ENCODE results near the gene TEX14.
A peak's percentile ranks its signal among the peaks of the same experiment; 100 is the strongest.
"Not testable (repeated sequence)": the region's sequence is repeated elsewhere in the genome, so short reads cannot be mapped to it uniquely, and the experiment has no call there.

Gene TEX14

DNA sequence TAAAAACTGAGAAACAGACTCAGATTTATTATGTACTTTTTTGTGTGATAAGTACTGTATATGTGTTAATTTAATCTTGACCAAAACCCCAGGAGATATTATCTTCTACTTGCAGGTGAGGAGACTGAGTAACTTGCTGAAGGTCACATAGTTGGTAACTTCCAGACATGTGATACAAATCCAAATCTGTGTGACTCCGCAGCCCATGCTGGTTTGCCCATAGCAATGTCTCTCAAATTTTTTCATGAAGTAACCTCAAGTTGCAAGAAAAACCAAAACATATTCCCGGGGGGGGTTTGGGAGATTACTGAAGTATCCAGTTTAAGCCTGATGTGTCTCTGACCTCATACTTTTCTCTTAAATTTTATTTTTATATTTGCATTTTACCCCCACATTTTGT, 3.3 kb downstream of the TEX14 start:
- no peak for DNase-seq (ENCODE audit: low read depth)

DNA sequence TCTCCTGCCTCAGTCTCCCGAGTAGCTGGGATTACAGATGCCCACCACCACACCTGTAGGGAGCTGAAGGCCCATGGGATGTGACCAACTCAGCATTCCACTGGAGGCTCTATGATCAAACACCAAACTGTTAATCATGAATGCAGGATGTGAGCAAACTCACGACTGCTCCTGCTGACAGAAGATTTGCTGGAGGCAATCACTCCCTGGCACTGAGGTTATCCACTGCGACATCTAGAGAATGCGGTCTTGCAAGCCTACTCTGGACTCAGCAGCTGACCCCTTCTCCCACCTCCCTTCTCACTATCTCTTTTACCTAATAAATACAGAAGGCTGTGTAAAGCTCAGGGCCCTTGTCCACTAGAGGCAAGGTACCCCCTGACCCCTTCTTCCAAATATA, 4.9 kb downstream of the TEX14 start:
- no peak for DNase-seq (ENCODE audit: low read depth)

DNA sequence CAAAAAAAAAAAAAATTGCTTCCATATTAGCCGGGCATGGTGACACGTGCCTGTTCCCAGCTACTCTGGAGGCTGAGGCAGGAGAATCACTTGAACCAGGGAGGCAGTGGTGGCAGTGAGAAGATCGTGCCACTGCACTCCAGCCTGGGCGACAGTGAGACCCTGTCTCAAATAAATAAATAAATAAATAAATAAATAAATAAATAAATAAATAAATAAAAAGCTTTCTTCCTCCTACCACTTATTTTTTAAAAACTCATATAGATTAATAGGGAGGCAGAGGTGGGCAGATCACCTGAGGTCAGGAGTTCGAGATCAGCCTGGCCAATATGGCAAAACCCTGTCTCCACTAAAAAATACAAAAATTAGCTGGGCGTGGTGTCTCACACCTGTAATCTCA, 7.4 kb downstream of the TEX14 start:
- not testable (repeated sequence) for DNase-seq (ENCODE audit: low read depth)

DNA sequence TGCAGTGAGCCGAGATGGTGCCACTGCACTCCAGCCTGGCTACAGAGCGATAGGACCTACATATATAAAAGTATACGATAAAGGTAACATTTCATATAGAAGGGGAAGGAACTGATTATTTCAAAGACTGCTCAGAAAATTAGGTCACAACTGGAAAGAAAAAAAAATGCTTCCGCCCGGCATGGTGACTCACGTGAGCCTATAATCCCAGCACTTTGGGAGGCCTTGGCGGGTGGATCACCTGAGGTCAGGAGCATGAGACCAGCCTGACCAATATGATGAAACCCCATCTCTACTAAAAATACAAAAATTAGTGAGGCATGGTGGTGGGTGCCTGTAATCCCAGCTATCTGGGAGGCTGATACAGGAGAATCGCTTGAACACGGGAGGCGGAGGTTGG, 7.8 kb downstream of the TEX14 start:
- no peak for DNase-seq (ENCODE audit: low read depth)

DNA sequence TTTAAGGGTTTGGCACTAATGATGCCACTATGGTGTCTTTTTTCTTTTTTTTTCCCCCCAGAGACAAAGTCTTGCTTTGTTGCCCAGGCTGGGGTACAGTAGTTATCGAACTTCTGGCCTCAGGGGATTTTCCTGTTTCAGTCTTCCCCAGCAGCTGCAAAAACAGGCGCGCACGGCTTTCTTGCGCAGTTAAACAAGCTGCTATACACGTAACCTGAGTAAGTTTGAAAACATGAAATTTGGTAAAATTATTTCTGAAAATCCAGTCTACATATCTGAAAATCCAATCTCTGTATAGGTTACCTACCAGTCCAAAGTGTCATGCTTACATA, 11.8 kb downstream of the TEX14 start:
- no peak for DNase-seq (ENCODE audit: low read depth)

DNA sequence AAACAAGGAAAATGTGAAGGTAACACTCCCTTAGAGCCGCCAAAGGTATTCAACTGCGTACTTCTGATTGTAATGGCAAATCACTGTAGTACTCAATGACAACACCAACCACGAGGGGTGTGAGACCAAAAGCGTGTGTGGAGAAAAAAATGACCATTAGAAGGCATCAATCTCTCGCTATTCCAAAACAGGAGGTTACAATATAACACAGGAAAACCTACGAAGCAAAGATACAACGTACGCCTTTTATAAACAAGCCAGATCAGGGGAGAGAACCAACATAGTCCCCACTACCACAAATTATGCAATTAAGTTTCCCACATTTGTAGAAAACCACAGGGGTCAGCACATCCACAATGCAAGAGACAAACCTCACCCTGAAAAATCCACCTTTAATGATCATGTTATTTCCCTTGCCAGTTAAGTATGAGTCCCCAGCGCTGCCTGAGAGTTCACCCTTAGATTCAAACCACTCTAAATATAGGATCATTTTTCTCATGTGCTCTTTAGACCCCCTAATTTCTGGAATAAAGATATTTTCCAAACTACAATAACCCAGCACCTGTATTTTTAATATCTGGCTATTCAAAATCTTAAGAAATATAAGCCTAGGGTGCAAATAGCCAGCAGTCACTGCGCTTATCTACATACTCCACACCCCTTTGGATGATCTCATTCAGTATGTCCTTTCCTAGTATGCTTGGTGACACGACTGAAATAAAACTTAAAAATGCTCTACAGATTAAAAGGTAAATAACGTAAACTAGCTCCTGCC, 12.4 kb downstream of the TEX14 start:
- no peak for DNase-seq (ENCODE audit: low read depth)

DNA sequence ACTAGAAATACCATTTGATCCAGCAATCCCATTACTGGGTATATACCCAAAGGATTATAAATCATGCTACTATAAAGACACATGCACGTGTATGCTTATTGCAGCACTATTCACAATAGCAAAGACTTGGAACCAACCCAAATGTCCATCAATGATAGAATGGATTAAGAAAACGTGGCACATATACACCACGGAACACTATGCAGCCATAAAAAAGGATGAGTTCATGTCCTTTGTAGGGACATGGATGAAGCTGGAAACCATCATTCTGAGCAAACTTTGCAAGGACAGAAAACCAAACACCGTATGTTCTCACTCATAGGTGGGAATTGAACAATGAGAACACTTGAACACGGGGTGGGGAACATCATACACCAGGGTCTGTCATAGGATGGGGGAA, 13.6 kb downstream of the TEX14 start:
- DNase-seq (ENCODE audit: low read depth), result not testable (repeated sequence)

DNA sequence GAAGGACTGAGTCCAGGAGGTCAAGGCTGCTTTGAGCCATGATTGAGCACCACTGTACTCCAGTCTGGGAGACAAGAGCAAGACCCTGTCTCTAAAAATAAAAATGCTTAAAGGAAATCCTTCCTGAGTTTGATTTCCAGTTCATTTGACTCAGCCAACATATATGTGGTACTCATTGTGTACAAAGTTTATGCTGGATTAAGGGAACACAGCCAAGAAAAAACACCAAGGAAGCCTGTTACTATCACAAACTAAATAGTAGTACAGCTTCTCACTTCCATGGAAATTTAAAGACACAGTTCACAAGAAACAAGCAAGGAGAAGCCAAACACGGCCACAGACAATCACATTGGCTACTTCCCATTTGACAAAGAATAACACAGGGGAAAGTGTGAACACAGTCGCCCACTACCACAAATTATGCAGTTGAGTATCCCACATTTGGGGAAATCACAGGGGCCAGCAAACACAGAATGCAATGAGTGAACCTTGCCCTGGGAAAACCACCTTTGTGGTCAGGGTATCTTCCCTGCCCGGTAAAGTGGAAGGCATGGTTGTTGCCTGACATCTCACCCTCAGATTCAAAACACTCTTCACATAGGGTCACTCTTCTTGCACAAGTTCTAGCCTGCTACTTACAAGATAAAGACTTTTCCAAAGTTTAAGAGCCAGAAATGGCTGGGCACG, 14.5 kb downstream of the TEX14 start:
- DNase-seq (ENCODE audit: low read depth), result no peak

DNA sequence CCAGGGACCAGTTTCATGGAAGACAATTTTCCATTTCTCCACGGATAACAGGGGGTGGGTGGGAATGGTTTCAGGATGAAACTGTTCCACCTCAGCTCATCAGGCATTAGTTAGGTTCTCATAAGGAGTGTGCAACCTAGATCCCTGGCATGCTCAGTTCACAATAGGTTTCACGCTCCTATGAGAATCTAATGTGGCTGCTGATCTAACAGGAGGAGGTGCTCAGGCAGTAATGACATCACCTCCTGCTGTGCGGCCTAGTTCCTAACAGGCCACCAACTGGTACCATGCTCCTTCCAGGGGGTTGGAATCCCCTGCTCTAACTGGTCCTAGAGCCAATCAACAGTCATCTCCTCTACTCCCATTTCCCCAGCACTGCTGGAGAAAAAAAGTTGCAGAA, 19.9 kb downstream of the TEX14 start:
- no peak for DNase-seq (ENCODE audit: low read depth)

DNA sequence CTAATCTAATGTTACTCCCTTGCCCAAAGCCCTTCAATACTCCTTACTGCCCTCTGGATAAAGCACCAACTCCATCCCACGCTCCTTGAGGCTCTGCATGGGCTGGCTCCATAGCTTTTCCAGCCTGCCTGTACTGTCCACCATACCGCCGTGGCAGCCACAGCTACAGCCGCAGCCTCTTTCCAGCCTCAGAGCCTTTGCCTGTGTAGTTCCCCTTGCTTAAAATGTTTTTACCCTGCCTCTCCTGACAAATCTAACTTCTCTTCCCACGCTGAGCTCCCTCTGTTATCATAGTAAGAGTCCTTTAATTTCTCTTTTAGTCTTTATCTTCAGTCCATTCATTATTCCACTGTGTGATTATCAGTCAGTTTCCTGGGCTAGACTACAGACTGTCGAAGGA, 22.0 kb downstream of the TEX14 start:
- no peak for DNase-seq (ENCODE audit: low read depth)

DNA sequence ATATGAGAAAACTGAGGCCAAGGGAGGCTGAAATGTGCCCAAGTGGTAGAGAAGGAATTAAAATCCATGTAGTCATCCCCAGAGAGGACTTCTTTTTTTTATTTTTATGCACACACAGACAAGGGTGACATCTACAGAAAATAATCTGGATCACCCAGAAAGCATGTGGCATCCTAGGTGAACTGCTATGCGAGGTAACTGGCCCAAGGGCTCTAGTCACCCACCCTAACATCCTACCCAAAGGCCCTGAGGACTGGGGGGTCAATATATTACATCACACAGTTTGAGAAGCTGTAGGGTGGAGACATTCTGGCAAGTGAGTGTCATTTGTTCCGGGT, 23.3 kb downstream of the TEX14 start:
- no peak for DNase-seq (ENCODE audit: low read depth)

DNA sequence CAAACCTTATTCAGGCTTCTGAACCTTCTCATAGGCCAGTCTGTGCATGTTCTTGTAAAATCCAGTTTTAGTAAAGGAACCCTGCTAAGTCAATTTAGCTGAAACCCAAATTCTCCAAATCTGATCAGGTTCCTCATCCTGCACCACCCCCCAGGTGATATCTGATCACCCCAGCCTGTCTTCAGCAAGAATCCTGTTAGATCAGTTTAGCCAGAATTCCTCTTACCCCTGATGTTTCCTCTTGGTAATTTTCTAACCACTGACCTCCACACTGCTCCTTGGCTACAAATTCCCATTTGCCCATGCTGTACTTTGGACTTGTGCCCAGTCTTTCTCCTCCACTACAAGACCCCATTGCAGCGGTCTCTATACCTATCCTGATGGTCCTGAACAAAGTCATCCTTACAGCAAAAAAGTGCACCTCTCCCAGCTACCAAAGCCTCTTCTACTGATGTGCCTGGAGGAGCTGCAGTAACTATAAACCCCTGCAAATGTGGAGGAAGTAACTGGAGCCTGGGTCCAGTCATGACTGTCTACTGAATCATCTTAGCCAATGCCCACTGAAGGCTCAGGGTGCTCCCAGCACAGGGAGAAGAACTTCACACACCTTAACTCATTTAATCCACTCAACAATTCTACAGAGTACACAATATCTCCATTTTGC, 23.8 kb downstream of the TEX14 start:
- DNase-seq (ENCODE audit: low read depth), result no peak

DNA sequence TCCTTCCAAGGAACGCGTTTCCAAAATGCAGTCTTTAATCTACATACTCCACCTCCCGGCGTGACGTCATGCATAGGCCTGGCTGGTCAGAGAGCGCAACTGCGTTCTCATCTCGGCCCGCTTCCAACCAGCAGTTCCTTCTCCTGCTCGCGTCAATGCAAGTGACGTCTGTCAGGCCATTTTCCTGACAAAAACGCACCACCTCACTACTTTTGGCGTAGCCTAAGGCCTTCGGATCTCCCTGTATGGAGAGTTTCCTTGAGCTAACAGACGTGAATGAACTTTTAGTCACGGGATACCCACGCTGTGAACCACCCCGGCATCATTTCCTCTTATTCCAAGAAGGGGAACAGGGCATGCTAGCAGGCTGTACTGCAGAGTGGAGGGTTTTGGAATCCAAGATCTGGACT, 25.0 kb downstream of the TEX14 start:
- DNase-seq (ENCODE audit: low read depth), result no peak

DNA sequence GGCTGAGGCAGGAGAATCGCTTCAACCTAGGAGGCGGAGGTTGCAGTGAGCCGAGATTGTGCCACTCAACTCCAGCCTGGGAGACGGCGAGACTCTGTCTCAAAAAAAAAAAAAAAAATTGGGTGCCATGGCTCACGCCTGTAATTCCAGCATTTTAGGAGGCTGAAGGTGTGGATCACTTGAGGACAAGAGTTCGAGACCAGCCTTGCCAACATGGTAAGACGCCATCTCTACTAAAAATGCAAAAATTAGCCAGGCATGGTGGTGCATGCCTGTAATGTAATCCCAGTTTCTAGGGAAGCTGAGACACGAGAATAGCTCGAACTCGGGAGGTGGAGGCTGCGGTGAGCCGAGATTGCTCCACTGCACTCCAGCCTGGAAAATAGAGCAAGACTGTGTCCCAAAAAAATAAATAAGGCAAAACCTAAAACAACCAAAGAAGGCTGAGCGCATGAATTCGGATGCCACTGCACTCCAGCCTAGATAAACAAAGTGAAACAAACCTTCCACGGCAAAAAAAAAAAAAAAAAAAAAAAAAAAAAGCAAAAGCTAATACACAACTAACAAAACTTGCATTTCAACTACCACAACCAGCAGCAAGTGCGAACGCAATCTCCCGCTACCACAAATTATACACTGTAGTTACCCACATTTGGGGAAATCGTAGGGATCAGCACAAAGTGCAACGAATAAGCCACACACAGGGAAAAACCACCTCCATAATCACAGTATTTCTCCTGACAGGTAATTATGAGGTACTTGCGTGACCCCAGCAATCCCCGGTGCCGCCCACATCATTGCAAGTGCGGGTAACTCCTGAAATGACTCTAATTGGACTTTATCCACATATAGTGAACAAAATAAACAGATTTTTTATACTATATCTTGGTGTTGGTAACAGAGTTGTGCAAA, 25.6 kb downstream of the TEX14 start:
- no peak for DNase-seq (ENCODE audit: low read depth)

DNA sequence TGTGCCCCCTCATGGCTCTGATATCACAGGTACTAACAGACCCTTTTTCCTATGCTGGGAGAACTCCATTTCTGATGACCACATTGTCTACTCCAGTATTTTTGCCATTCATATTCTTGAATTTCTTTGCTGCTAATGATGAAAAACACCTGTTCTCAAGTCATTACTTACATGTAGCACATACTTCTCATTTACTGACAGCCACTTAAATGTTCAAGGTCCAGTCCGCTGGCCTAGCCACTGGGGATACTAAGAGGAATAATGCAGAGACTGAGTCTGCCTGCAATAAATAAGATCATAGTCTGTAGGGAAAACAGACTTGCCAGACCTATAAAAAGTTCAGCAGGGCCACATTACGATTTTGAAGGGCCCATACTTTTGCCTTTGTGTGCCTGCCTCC, 27.5 kb downstream of the TEX14 start:
- DNase-seq (ENCODE audit: low read depth), result no peak

DNA sequence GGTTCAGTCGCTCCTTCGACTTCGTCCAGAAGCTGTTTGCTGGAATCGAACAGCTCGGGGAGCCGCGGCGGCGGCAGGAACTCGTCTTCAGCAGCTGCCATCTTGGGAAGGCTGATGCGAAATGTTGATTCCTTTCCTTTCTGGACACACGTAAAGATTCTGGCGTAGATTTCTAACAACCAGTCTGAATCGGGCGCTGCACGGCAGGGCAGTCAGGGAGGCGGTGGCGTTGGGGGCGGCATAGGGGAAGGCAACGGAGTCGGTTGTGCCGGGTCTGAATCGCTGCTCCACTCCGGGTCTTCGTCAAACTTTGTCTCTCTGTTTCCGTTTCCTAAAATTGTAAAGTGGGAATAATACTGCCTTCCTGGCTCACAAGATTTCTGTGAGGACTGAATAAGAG, 30.3 kb downstream of the TEX14 start:
- no peak for DNase-seq (ENCODE audit: low read depth)

DNA sequence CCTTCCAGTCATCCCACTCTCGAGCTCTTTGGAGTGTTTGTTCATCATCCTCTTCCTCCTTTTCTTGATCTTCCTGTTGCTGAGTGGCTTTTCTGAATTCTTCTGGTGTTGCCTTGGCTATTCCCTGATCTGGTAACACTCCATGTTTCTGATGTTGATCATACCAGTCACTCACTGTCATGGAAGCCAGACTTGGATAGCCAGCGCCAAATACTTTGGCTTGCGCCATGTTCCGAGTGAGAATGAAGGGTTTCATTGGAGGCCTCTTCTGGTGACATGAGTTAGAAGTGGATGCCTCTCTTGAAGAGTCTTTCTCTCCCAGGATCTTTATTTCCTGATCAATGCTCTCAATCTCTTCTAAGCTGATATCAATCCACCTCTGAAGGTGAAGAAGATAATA, 31.2 kb downstream of the TEX14 start:
- DNase-seq (ENCODE audit: low read depth), result no peak

DNA sequence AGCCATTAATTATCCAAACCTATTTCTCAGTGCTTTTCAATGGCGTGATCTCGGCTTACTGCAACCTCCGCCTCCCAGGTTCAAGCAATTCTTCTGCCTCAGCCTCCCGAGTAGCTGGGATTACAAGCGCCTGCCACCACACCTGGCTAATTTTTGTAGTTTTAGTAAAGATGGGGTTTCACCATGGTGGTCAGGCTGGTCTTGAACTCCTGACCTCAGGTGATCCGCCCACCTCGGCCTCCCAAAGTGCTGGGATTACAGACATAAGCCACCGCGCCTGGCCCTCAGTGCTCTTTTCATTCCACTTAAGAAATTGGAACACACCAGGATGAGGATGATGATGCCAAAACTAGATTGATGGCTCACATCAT, 32.1 kb downstream of the TEX14 start:
- DNase-seq (ENCODE audit: low read depth), result not testable (repeated sequence)

DNA sequence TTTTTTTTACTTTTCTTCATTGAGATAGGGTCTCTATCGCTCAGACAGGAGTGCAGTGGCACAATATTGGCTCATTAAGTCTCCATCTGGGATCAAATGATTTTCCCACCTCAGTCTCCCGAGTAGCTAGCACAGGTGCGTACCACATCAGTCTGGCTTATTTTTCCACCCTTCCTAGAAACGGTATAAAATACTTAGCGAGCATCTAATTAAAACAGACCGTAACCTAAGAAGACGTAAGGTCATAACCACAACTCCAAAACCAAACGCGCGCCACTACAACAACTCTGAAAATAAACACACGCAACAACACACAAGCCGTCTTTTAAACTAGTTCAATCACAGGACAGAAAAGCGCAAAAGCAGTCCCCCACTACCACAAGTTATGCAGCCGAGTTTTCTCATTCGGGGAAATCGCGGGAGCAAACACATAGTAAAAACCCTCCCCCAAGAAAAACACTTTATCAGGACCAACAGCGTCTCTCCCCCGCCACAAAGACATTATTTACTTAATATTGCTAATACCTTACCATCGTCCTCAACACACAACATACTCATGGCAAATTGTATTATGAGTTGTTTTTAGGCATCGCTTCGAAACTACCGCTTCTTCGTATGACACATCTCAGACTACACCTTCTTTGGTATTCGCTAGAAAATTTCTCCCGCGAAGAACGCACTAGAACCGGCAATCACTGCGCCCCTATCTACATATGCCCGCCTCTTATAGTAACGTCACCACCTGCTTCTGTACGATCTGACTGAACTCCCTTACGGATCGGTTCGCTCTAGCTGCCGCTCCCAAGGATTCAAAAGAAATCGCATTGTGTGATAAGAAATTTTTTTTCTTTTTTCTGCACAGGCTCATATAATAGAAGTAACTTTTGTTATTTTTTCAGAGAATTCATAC, 32.8 kb downstream of the TEX14 start:
- peak; percentile 85 for DNase-seq (ENCODE audit: low read depth)

DNA sequence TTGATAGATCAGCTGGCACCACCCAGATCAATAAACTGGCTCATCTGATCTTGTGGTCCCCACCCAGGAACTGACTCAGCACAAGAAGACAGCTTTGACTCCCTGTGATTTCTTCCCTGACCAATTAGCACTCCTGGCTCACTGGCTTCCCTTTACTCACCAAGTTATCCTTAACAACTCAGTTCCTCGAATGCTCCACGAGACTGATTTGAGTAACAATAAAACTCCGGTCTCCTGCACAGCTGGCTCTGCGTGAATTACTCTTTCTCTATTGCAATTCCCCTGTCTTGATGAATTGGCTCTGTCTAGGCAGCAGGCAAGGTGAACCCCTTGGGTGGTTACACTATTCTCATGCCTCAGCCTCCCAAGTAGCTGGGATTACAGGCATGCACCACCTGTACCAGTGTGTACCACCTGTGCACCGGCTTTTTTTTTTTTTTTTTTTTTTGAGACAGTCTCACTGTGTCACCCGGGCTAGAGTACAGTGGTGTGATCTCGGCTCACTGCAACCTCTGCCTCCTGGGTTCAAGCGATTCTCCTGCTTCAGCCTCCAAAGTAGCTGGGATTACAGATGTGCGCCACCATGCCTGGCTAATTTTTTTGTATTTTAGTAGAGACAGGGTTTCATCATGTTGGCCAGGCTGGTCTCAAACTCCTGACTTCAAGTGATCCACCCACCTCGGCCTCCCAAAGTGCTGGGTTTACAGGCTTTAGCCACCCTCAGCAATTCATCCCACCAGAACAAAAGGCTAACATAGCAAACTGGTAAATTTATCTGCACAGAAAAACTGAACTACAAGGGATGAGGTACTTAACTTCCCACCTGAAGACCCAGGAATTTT, 33.7 kb downstream of the TEX14 start:
- DNase-seq (ENCODE audit: low read depth), result not testable (repeated sequence)

DNA sequence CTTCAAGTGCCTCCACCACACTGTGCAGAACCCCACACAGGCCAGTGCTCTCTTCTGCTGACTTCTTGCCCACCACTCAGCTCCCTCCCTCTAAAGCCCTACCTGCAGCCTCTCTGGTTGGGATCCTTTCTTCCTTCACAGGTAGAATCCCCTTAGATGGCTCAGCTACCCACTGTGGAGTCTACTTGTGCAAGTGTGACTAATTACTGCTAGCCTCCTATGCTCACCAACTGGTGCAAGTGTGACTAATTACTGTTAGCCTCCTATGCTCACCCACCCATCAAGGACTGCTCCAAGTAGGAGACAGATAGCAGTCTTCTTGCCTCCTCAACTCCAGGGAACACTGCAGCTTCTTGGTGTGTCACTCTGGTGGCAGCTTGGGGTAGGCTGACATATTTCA, 43.6 kb downstream of the TEX14 start:
- no peak for DNase-seq (ENCODE audit: low read depth)

Data from CMK (cell line).